ENCODE measurements around the gene KRI1. TPM values are rescaled to one million over a fixed set of nuclear protein-coding genes. Genes with fewer than 3 reads are reported as not detected.

Gene KRI1
- total and polyA plus RNA-seq, 2 of the 8 experiments (the other 6 are each of a cell fraction or from before 2014, with no cell fraction given) = 14.2 to 45.2 TPM

DNA sequence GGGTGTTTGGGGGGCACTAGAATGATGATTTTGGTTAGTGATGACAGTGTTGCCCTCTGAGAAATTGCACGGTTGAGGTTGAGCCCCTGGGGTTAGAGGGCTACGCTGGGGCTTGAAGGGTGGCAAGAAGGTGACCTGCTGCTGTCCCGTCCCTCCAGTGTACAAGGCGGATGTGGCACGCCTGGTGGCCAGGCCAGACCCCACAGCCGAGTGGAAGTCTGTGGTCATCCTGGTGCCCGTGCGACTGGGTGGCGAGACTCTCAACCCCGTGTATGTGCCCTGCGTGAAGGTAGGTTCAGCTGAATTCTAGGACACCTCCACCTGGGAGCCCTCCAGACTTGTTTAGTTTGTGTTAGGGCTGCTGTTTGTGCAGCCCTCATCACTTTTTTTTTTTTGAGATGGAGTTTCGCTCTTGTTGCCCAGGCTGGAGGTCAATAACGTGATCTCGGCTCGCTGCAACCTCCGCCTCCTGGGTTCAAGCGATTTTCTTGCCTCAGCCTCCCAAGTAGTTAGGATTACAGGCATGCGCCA lies 17.0 kb downstream of the KRI1 start:
- Histone ChIP-seq H3K4me1 (replicated peaks in 1 of 4; ENCODE audit: control insufficient read depth in 3 of 4, insufficient read depth in 4 of 4, low read length in 3 of 4) (peaks cover 0 to 4% (median 3%) of the 10 kb centered on the region in 4 experiments; a peak in 4 of 7 replicates), H3K79me1 (ENCODE audit: low read depth, low read length) (peaks cover 9% of the 10 kb centered on the region), H2BK15ac (ENCODE audit: low read length) (no peak overlapping the region), H3K23ac (ENCODE audit: insufficient read length) (no peak overlapping the region), H2BK120ac (replicated peaks; ENCODE audit: low read depth, low read length) (no peak overlapping the region), H3K23me2 (ENCODE audit: low read depth, low read length) (peaks cover 2% of the 10 kb centered on the region; the same call in 1 of the 2 replicates), H3K27me3 (replicated peaks in 1 of 4; ENCODE audit: control insufficient read depth in 3 of 4, extremely low read depth in 1 of 4, insufficient read depth in 3 of 4, low read length in 3 of 4) (no peaks in the 10 kb centered on the region), H3K4me2 (ENCODE audit: insufficient read depth in 1 of 2, low read depth in 2 of 2, low read length in 2 of 2) (no peak overlapping the region), H2AK5ac (ENCODE audit: low read depth, low read length) (no peak overlapping the region), H3K14ac (ENCODE audit: insufficient read length) (no peak overlapping the region), H2BK12ac (ENCODE audit: low read depth, low read length) (no peak overlapping the region), H3K9me3 (ENCODE audit: insufficient read depth in 2 of 2, low read depth in 1 of 2, low read length in 1 of 2) (no peaks in the 10 kb centered on the region), H3K36me3 (ENCODE audit: control insufficient read depth in 2 of 4, insufficient read depth in 4 of 4, low read length in 3 of 4) (peaks cover 5 to 34% (median 28%) of the 10 kb centered on the region in 4 experiments; a peak in 7 of 8 replicates), H3K18ac (ENCODE audit: extremely low read depth, low read length) (no peak overlapping the region), H4K20me1 (replicated peaks in 1 of 2; ENCODE audit: control insufficient read depth in 1 of 2, insufficient read depth in 2 of 2, low read length in 2 of 2) (peaks cover 3 to 13% of the 10 kb centered on the region in 2 experiments), H4K5ac (ENCODE audit: insufficient read length, low read depth, low read length) (no peak overlapping the region), H2BK20ac (ENCODE audit: low read length) (no peak overlapping the region), H2AFZ (ENCODE audit: low read length) (no peak overlapping the region), H3K4ac (replicated peaks; ENCODE audit: insufficient read length, low read depth, low read length) (no peak overlapping the region), H4K8ac (ENCODE audit: extremely low read depth, insufficient read depth, low read length) (no peak overlapping the region), H2BK5ac (ENCODE audit: low read depth, low read length) (no peak overlapping the region), H3K56ac (replicated peaks; ENCODE audit: insufficient read length, low read depth, low read length) (no peak overlapping the region), H3K27ac (ENCODE audit: low read depth, low read length) (no peak overlapping the region), H4K91ac (replicated peaks; ENCODE audit: insufficient read length, low read length) (no peak overlapping the region), H3K4me3 (ENCODE audit: extremely low read depth in 1 of 4, insufficient read depth in 2 of 4, low read depth in 3 of 4, low read length in 4 of 4) (no peak overlapping the region), H3K79me2 (ENCODE audit: control insufficient read depth in 1 of 2, insufficient read depth in 2 of 2, low read length in 2 of 2) (peaks cover 0 to 16% of the 10 kb centered on the region in 2 experiments; a peak in 2 of 4 replicates), H3K9ac (replicated peaks in 1 of 4; ENCODE audit: extremely low read depth in 1 of 4, low read depth in 3 of 4, low read length in 3 of 4) (no peak overlapping the region)
- no peak for DNase-seq (ENCODE audit: low read depth in 1 of 2, low spot score in 2 of 2)
- 91% methylated on average over 18 of the region's 18 CpGs; no CpG with 5 or more reads in 1 of the 2 experiments for WGBS, 2 experiments (ENCODE audit: extremely low coverage in 1 of 2, insufficient coverage in 1 of 2, insufficient read length in 1 of 2, insufficient replicate concordance in 2 of 2, low coverage in 1 of 2, low lambda C conversion rate in 2 of 2, missing lambda C conversion rate in 1 of 2)
- CTCF ChIA-PET (ENCODE audit: partially characterized antibody) = interaction anchor here (1.1 kb wide), 1 partner anchor 151 kb away, joined by 4 read pairs; no protein-coding TSS in a partner anchor
- TF ChIP-seq CHD2 (IDR thresholded peaks at IDR 0.05; ENCODE audit: low read length) = no peak
- no peak for FAIRE-seq
- POLR2A ChIA-PET (ENCODE audit: partially characterized antibody) = interaction anchor here (0.7 to 2.1 kb wide), 4 partner anchors 12 to 168 kb away, joined by 3 to 9 read pairs (median 4); no protein-coding TSS in a partner anchor
